MM.1S (cell line): ENCODE data around the gene FAM222B.

Experiments used
- DNase-seq: peaks from one replicate; pipeline ENCODE4 v3.0.0-alpha.2; 2015
- H2AFZ ChIP-seq: fragments of 300-600 bp; sonication (generic); 2 replicates; pipeline ENCODE4 v1.6.0; 2016; ENCODE audit warnings: antibody characterized with exemption, low read length
- H3F3A ChIP-seq: fragments of 300-600 bp; sonication (generic); 2 replicates; pipeline ENCODE4 v1.6.1; 2016; ENCODE audit warnings: mild to moderate bottlenecking, antibody characterized with exemption, low read length, moderate library complexity, mixed read lengths; ENCODE audit not compliant: insufficient read depth
- H3K27ac ChIP-seq: fragments of 300-600 bp; sonication (generic); 2 replicates; pipeline ENCODE4 v1.5.1; 2016; ENCODE audit warnings: mild to moderate bottlenecking, low read length
- H3K27me3 ChIP-seq: fragments of 300-600 bp; sonication (generic); replicated peaks from 2 replicates; pipeline ENCODE4 v1.6.0; 2016; ENCODE audit warnings: low read length; ENCODE audit not compliant: insufficient read depth
- H3K36me3 ChIP-seq: fragments of 300-600 bp; sonication (generic); replicated peaks from 2 replicates; pipeline ENCODE4 v1.6.1; 2016; ENCODE audit warnings: mild to moderate bottlenecking, low read length, mixed read lengths; ENCODE audit not compliant: insufficient read depth
- H3K4me1 ChIP-seq: fragments of 300-600 bp; sonication (generic); 2 replicates; pipeline ENCODE4 v1.6.1; 2016; ENCODE audit warnings: low read length, mixed read lengths
- H3K4me2 ChIP-seq: fragments of 300-600 bp; sonication (generic); 2 replicates; pipeline ENCODE4 v1.6.0; 2016; ENCODE audit warnings: low read depth, low read length
- H3K4me3 ChIP-seq: fragments of 300-600 bp; sonication (generic); 2 replicates; pipeline ENCODE4 v1.5.1; 2016; ENCODE audit warnings: low read length, mixed read lengths
- H3K79me2 ChIP-seq: fragments of 300-600 bp; sonication (generic); 2 replicates; pipeline ENCODE4 v1.6.1; 2016; ENCODE audit warnings: mixed run types, low read length, mixed read lengths
- H3K9ac ChIP-seq: fragments of 300-600 bp; sonication (generic); 2 replicates; pipeline ENCODE4 v1.6.1; 2016; ENCODE audit warnings: low read length, mixed read lengths
- H3K9me2 ChIP-seq: fragments of 300-600 bp; sonication (generic); replicated peaks from 2 replicates; pipeline ENCODE4 v1.6.1; 2016; ENCODE audit warnings: mild to moderate bottlenecking, low read length, mixed read lengths; ENCODE audit not compliant: insufficient read depth
- H3K9me3 ChIP-seq: fragments of 300-600 bp; sonication (generic); replicated peaks from 2 replicates; pipeline ENCODE4 v1.6.1; 2016; ENCODE audit warnings: mild to moderate bottlenecking, low read length, mixed read lengths; ENCODE audit not compliant: insufficient read depth
- H4K20me1 ChIP-seq: fragments of 300-600 bp; sonication (generic); 2 replicates; pipeline ENCODE4 v1.6.1; 2016; ENCODE audit warnings: mild to moderate bottlenecking, low read length, moderate library complexity, mixed read lengths; ENCODE audit not compliant: insufficient read depth
- CTCF ChIP-seq: fragments of 300-600 bp; sonication (generic); IDR thresholded peaks from 2 replicates; pipeline ENCODE4 v1.5.1; 2016; ENCODE audit warnings: antibody characterized with exemption, low read length, mixed read lengths
- EZH2 ChIP-seq: fragments of 300-600 bp; sonication (generic); optimal IDR thresholded peaks from 2 replicates; pipeline ENCODE3; 2017; ENCODE audit warnings: low read depth, mild to moderate bottlenecking, antibody characterized with exemption, low read length, mixed read lengths
- EZH2phosphoT487 ChIP-seq: fragments of 300-600 bp; sonication (generic); IDR thresholded peaks from 2 replicates; pipeline ENCODE4 v1.6.1; 2018; ENCODE audit warnings: antibody characterized with exemption, low read length

The FAM222B gene

GRCh38 chr17:28763804-28764266, 78.8 kb downstream of the FAM222B start:
- H2AFZ ChIP-seq = no peak overlapping the region
- no peaks in the 10 kb centered on the region for H3K9me2 ChIP-seq
- H3K4me1 ChIP-seq = peaks cover 12% of the 10 kb centered on the region
- H4K20me1 ChIP-seq = no peaks in the 10 kb centered on the region
- H3K4me2 ChIP-seq = peak overlapping the region; percentile 32
- peak; percentile 76 for DNase-seq
- no peaks in the 10 kb centered on the region for H3K9me3 ChIP-seq
- peaks cover 9% of the 10 kb centered on the region for H3F3A ChIP-seq
- H3K27ac ChIP-seq = peak overlapping the region; percentile 52; the same call in 1 of the 2 replicates
- no peaks in the 10 kb centered on the region for H3K27me3 ChIP-seq
- TF ChIP-seq CTCF (peak; percentile 91), EZH2phosphoT487 (no peak)
- no peak overlapping the region for H3K9ac ChIP-seq
- H3K36me3 ChIP-seq = no peaks in the 10 kb centered on the region
- H3K4me3 ChIP-seq = no peak overlapping the region
- peaks cover 7% of the 10 kb centered on the region; the same call in 1 of the 2 replicates for H3K79me2 ChIP-seq

- peaks cover 7% of the 10 kb centered on the region; the same call in 1 of the 2 replicates for H3K79me2 ChIP-seq
- peak; percentile 36 for DNase-seq
- H4K20me1 ChIP-seq = no peaks in the 10 kb centered on the region
- peaks cover 9% of the 10 kb centered on the region for H3F3A ChIP-seq
- H3K4me2 ChIP-seq = peak overlapping the region; percentile 32
- H3K27me3 ChIP-seq = no peaks in the 10 kb centered on the region
- TF ChIP-seq CTCF (no peak), EZH2 (no peak), EZH2phosphoT487 (no peak)
- H2AFZ ChIP-seq = no peak overlapping the region
- H3K4me1 ChIP-seq = peaks cover 12% of the 10 kb centered on the region
- H3K9me2 ChIP-seq = no peaks in the 10 kb centered on the region
- peak overlapping the region; percentile 52; the same call in 1 of the 2 replicates for H3K27ac ChIP-seq
- H3K36me3 ChIP-seq = no peaks in the 10 kb centered on the region
- no peak overlapping the region for H3K4me3 ChIP-seq
- H3K9me3 ChIP-seq = no peaks in the 10 kb centered on the region
- H3K9ac ChIP-seq = peak overlapping the region; percentile 12; the same call in 1 of the 2 replicates
Observed at GRCh38 chr17:28763137-28763799, 79.3 kb downstream of the FAM222B start.

GRCh38 chr17:28760601-28761562, 81.7 kb downstream of the FAM222B start:
- Histone ChIP-seq H2AFZ (no peak overlapping the region), H3K27ac (no peak overlapping the region), H3K9me2 (no peaks in the 10 kb centered on the region), H3K36me3 (no peaks in the 10 kb centered on the region), H4K20me1 (no peaks in the 10 kb centered on the region), H3K9ac (no peak overlapping the region), H3F3A (peaks cover 9% of the 10 kb centered on the region), H3K27me3 (no peaks in the 10 kb centered on the region), H3K4me3 (no peak overlapping the region), H3K4me1 (peaks cover 12% of the 10 kb centered on the region), H3K9me3 (no peaks in the 10 kb centered on the region), H3K4me2 (no peak overlapping the region), H3K79me2 (peaks cover 7% of the 10 kb centered on the region; the same call in 1 of the 2 replicates)
- no peak for TF ChIP-seq CTCF
- TF ChIP-seq EZH2 = no peak
- no peak for TF ChIP-seq EZH2phosphoT487
- no peak for DNase-seq
